OCI-M2 (cell line): ENCODE measurements around the gene LSM5.
"Not testable (repeated sequence)": the region's sequence is repeated elsewhere in the genome, so short reads cannot be mapped to it uniquely, and the experiment has no call there.

Experiments used
- DNase-seq: peaks from one replicate; lab custom pipeline; 2025; ENCODE audit not compliant: unreplicated experiment; lab: John Stamatoyannopoulos, UW

LSM5 gene

GRCh38 chr7:32506266-32507054, 16.3 kb upstream of the LSM5 start:
- DNase-seq, result no peak

- no peak for DNase-seq
Observed at GRCh38 chr7:32502728-32503127, 12.5 kb upstream of the LSM5 start.

GRCh38 chr7:32501522-32501921, 11.3 kb upstream of the LSM5 start:
- DNase-seq, result no peak

- DNase-seq, result no peak
Observed at GRCh38 chr7:32500922-32501341, 10.8 kb upstream of the LSM5 start.

GRCh38 chr7:32500216-32500615, 10.0 kb upstream of the LSM5 start:
- not testable (repeated sequence) for DNase-seq

GRCh38 chr7:32499755-32500154, 9.6 kb upstream of the LSM5 start:
- not testable (repeated sequence) for DNase-seq

- DNase-seq, result no peak
Observed at GRCh38 chr7:32496052-32496813, 6.1 kb upstream of the LSM5 start.

- DNase-seq, result no peak
Observed at GRCh38 chr7:32495298-32496051, 5.3 kb upstream of the LSM5 start, which contains the start of gene AVL9. Gene AVL9, plus strand, starts transcription at chr7:32495489. Its CDS starts 221 bp downstream, at chr7:32495710.

- peak; percentile 20 for DNase-seq
Observed at GRCh38 chr7:32494946-32495297, 4.7 kb upstream of the LSM5 start.

- DNase-seq, result no peak
Observed at GRCh38 chr7:32489788-32490126, 423 bp downstream of the LSM5 start.

- no peak for DNase-seq
Observed at GRCh38 chr7:32481921-32482320, 8.3 kb downstream of the LSM5 start.

GRCh38 chr7:32481176-32481575, 9.0 kb downstream of the LSM5 start:
- DNase-seq, result no peak

- no peak for DNase-seq
Observed at GRCh38 chr7:32479574-32480200, 10.5 kb downstream of the LSM5 start.

GRCh38 chr7:32477649-32477980, 12.6 kb downstream of the LSM5 start:
- no peak for DNase-seq

- DNase-seq, result no peak
Observed at GRCh38 chr7:32476816-32477648, 13.1 kb downstream of the LSM5 start.

- DNase-seq, result no peak
Observed at GRCh38 chr7:32474008-32474407, 16.2 kb downstream of the LSM5 start.

GRCh38 chr7:32472015-32472414, 18.2 kb downstream of the LSM5 start:
- DNase-seq, result no peak

- DNase-seq, result no peak
Observed at GRCh38 chr7:32470871-32471270, 19.3 kb downstream of the LSM5 start.

GRCh38 chr7:32470004-32470403, 20.2 kb downstream of the LSM5 start:
- not testable (repeated sequence) for DNase-seq

GRCh38 chr7:32464641-32465416, 25.4 kb downstream of the LSM5 start:
- not testable (repeated sequence) for DNase-seq
